Loucy (cell line): ENCODE data around the gene AQP5.

Source experiments
- H2AFZ ChIP-seq: fragments of 200-600 bp; sonication (generic); 2 replicates; pipeline ENCODE4 v1.6.0; 2016; ENCODE audit warnings: antibody characterized with exemption, mild to moderate bottlenecking, low read length, moderate library complexity
- H3F3A ChIP-seq: fragments of 200-600 bp; 2 replicates; pipeline ENCODE4 v1.6.0; 2016; ENCODE audit warnings: antibody characterized with exemption, low read depth, mild to moderate bottlenecking
- H3K27me3 ChIP-seq: fragments of 200-600 bp; sonication (generic); 2 replicates; pipeline ENCODE4 v1.6.1; 2014; ENCODE audit warnings: low read length, mild to moderate bottlenecking; ENCODE audit not compliant: insufficient read depth, poor library complexity, severe bottlenecking
- H3K36me3 ChIP-seq: fragments of 200-600 bp; sonication (generic); 2 replicates; pipeline ENCODE4 v1.6.1; 2016; ENCODE audit warnings: low read length; ENCODE audit not compliant: insufficient read depth
- H3K4me1 ChIP-seq: fragments of 200-600 bp; sonication (generic); 2 replicates; pipeline ENCODE4 v1.5.1; 2014; ENCODE audit warnings: low read length, mild to moderate bottlenecking; ENCODE audit not compliant: insufficient read depth, poor library complexity, severe bottlenecking
- H3K4me2 ChIP-seq: fragments of 200-600 bp; sonication (generic); 2 replicates; pipeline ENCODE4 v1.6.0; 2014; ENCODE audit warnings: antibody characterized with exemption, low read length, low read depth, mild to moderate bottlenecking; ENCODE audit not compliant: poor library complexity, severe bottlenecking
- H3K4me3 ChIP-seq: fragments of 200-600 bp; sonication (generic); 2 replicates; pipeline ENCODE4 v1.5.1; 2014; ENCODE audit warnings: low read length, mild to moderate bottlenecking, mixed read lengths; ENCODE audit not compliant: poor library complexity, severe bottlenecking
- H3K79me2 ChIP-seq: fragments of 200-600 bp; sonication (generic); 2 replicates; pipeline ENCODE4 v1.6.1; 2014; ENCODE audit warnings: low read length; ENCODE audit not compliant: insufficient read depth
- H3K9ac ChIP-seq: fragments of 200-600 bp; sonication (generic); 2 replicates; pipeline ENCODE4 v1.6.0; 2014; ENCODE audit warnings: mild to moderate bottlenecking, low read depth, low read length, moderate library complexity; ENCODE audit not compliant: poor library complexity, severe bottlenecking
- H3K9me2 ChIP-seq: fragments of 200-600 bp; sonication (generic); replicated peaks from 2 replicates; pipeline ENCODE4 v1.6.1; 2016; ENCODE audit warnings: low read depth, low read length, mixed read lengths
- H3K9me3 ChIP-seq: fragments of 200-600 bp; sonication (generic); 2 replicates; pipeline ENCODE4 v1.6.1; 2014; ENCODE audit warnings: mild to moderate bottlenecking, antibody characterized with exemption, low read length, low read depth; ENCODE audit not compliant: insufficient read depth
- H4K20me1 ChIP-seq: fragments of 200-600 bp; sonication (generic); 2 replicates; pipeline ENCODE4 v1.6.0; 2014; ENCODE audit warnings: antibody characterized with exemption, low read length, mild to moderate bottlenecking; ENCODE audit not compliant: insufficient read depth, poor library complexity, severe bottlenecking
- EZH2phosphoT487 ChIP-seq: fragments of 200-600 bp; IDR thresholded peaks from 2 replicates; pipeline ENCODE4 v1.6.1; 2018; ENCODE audit warnings: antibody characterized with exemption, mild to moderate bottlenecking, moderate library complexity, borderline replicate concordance
- TF ChIP-seq, protein P1 (sequence below): fragments of 200-600 bp; sonication (generic); conservative IDR thresholded peaks from 2 replicates; pipeline ENCODE4 v1.5.1; 2014; ENCODE audit warnings: mild to moderate bottlenecking, antibody characterized with exemption, low read length

The AQP5 gene

DNA sequence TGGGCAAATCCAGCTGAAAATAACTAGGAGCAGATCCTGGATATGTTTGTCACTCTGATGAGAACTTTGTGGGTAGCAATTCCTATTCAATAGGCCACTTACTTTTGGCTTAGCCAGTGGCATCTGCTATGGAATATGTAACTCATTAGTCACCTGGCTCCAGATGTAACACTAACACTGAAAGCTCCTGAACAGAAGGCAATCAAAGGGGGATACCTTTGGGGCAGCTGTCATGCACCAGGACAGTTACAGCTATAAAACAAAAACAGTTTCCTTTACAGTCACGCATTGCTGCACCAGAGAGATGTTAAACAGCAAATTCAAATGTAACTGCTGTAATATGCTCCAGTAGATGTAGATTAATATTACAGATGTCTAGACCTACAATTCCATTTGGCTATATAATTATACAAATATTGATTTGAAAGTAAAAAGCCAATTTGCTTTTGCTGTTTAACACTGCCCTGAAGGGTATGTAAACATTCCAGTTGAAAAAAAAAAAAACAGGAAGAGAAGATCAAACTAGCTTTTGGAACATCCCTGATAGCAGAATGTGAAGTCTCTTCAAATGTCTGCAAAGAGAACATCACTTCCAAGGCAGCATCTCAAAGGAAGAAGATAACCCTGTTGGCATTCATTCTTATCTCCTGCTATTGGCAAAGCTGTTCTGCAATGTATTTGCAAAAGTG lies 45.2 kb downstream of the AQP5 start:
- Histone ChIP-seq H3K9me2 (no peaks in the 10 kb centered on the region), H4K20me1 (peaks cover 12% of the 10 kb centered on the region), H3K4me1 (peaks cover 27% of the 10 kb centered on the region), H3K79me2 (peaks cover 78% of the 10 kb centered on the region), H3K27me3 (no peaks in the 10 kb centered on the region), H3K4me3 (peak overlapping the region; percentile 44), H3F3A (peaks cover 7% of the 10 kb centered on the region; the same call in 1 of the 2 replicates), H3K9ac (peak overlapping the region; percentile 50), H3K9me3 (no peaks in the 10 kb centered on the region), H3K4me2 (peak overlapping the region; percentile 63), H2AFZ (no peak overlapping the region), H3K36me3 (peaks cover 73% of the 10 kb centered on the region)
- no peak for TF ChIP-seq EZH2phosphoT487
- TF ChIP-seq, protein P1, sequence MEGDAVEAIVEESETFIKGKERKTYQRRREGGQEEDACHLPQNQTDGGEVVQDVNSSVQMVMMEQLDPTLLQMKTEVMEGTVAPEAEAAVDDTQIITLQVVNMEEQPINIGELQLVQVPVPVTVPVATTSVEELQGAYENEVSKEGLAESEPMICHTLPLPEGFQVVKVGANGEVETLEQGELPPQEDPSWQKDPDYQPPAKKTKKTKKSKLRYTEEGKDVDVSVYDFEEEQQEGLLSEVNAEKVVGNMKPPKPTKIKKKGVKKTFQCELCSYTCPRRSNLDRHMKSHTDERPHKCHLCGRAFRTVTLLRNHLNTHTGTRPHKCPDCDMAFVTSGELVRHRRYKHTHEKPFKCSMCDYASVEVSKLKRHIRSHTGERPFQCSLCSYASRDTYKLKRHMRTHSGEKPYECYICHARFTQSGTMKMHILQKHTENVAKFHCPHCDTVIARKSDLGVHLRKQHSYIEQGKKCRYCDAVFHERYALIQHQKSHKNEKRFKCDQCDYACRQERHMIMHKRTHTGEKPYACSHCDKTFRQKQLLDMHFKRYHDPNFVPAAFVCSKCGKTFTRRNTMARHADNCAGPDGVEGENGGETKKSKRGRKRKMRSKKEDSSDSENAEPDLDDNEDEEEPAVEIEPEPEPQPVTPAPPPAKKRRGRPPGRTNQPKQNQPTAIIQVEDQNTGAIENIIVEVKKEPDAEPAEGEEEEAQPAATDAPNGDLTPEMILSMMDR: no peak

DNA sequence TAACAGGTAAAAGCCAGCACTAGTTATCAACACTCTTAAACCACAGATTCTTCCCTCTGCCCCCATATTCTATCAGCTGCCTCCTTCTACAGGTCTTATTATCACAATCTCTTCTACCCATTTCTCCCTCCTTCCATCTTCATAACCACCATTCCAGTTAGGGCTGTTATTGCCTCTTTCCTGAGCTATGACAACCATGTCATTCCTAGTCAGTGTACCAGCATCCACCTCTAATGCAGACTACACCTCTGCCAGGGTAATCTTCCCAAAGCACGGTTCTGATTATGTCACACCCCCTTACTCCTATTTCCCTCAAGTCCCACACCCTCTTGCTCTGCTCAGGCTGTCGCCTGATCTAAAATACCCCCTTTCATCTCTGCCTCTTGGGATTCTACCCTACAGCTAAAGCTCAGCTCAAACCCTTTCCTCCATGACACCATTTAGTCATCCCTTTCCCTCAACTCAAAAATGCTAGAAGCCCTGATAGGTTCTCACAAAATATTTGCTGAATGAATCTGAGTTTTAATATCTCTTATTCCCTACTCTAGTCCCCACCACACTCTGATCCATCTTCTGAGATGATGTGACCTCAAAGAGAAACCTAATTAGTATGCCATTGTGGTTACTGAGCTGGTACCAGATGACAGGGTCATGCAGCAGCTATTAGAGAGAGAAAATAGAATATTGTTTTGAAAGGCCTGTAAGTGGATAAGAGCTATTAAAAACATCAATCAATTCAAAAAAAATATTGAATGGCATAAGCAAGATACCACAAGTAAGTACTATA lies 51.9 kb downstream of the AQP5 start:
- H3K9me3 ChIP-seq: no peaks in the 10 kb centered on the region
- H2AFZ ChIP-seq: no peak overlapping the region
- peaks cover 93% of the 10 kb centered on the region for H3K79me2 ChIP-seq
- H4K20me1 ChIP-seq: peaks cover 22% of the 10 kb centered on the region
- no peak for TF ChIP-seq EZH2phosphoT487
- TF ChIP-seq, protein P1: no peak
- peak overlapping the region; percentile 42 for H3K4me2 ChIP-seq
- H3K4me1 ChIP-seq: peaks cover 25% of the 10 kb centered on the region
- no peaks in the 10 kb centered on the region for H3K9me2 ChIP-seq
- H3F3A ChIP-seq: 0 out of 2 replicates have a peak, but pooled peaks cover 2% of the 10 kb centered on the region
- no peak overlapping the region for H3K9ac ChIP-seq
- H3K36me3 ChIP-seq: peaks cover 61% of the 10 kb centered on the region
- H3K27me3 ChIP-seq: no peaks in the 10 kb centered on the region
- H3K4me3 ChIP-seq: no peak overlapping the region

DNA sequence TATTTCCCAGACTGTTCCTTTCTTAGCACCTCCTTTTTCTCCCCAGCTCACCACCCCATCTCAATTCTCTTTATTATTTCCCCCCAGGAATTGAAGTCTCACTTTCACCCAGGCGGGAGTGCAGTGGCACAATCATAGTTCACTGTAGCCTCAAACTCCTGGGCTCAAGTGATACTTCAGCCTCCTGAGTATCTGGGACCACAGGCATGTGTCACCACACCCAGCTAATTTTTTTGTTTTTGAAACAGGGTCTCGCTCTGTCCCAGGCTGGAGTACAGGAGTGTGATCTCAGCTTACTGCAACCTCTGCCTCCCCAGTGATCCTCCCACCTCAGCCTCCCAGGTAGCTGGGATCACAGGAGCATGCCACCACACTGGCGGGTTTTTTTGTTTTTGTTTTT lies 52.7 kb downstream of the AQP5 start:
- Histone ChIP-seq H2AFZ (no peak overlapping the region), H3K27me3 (no peaks in the 10 kb centered on the region), H3K4me3 (no peak overlapping the region), H3K79me2 (peaks cover 94% of the 10 kb centered on the region), H3K9ac (no peak overlapping the region), H3K4me1 (peaks cover 33% of the 10 kb centered on the region), H3K9me3 (no peaks in the 10 kb centered on the region), H3F3A (0 out of 2 replicates have a peak, but pooled peaks cover 2% of the 10 kb centered on the region), H3K36me3 (peaks cover 55% of the 10 kb centered on the region), H3K4me2 (peak overlapping the region; percentile 42), H4K20me1 (peaks cover 27% of the 10 kb centered on the region), H3K9me2 (no peaks in the 10 kb centered on the region)
- TF ChIP-seq EZH2phosphoT487: no peak
- TF ChIP-seq, protein P1: no peak
